ENCODE results near the gene ZNF180. TPM values are rescaled to one million over a fixed set of nuclear protein-coding genes. Genes with fewer than 3 reads are reported as not detected.
"Not testable (repeated sequence)": the region's sequence is repeated elsewhere in the genome, so short reads cannot be mapped to it uniquely, and the experiment has no call there.

ZNF180 gene
- polyA plus RNA-seq, 6 donors from 2014 or later: 3.0 to 16.5 (median 11.9) TPM

GRCh38 chr19:44462600-44463286, 37.6 kb downstream of the ZNF180 start:
- H3K27me3 Mint-ChIP-seq; H3K4me1 Mint-ChIP-seq; H3K27ac Mint-ChIP-seq; DNase-seq; H3K4me3 Mint-ChIP-seq; ATAC-seq (ENCODE audit: low read depth in 2 of 2): not testable (repeated sequence)
- H3K9me3 Mint-ChIP-seq: peaks cover 27 to 74% (median 63%) of the 10 kb centered on the region in 7 donors
- H3K36me3 Mint-ChIP-seq: peaks cover 26 to 63% of the 10 kb centered on the region in 2 donors

DNA sequence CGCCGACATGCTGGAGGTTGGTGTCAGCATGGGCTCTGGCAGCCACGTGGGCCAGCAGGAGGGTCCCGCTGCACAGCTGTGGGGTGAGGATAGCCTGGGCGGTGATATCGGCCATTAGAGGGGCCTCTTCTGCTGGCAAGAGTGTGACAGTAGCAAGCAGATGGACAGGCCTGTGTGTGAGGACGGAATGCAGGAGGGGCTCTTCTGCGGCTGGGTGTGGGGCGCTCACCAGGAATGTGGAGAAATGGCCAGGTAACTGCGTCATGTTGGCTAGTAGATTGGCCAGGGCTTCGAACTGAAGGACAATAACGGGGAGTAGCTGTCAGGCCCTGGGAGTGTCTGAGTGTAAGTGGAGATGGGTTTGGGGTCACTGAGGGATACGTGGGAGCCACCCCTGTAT, 44.3 kb downstream of the ZNF180 start:
- H3K4me1 Mint-ChIP-seq; H3K4me3 Mint-ChIP-seq; DNase-seq; ATAC-seq (ENCODE audit: low read depth in 2 of 2); H3K27ac Mint-ChIP-seq: not testable (repeated sequence)
- Mint-ChIP-seq H3K27me3 (peaks cover 24 to 34% (median 24%) of the 10 kb centered on the region in 3 donors), H3K36me3 (peaks cover 26 to 36% of the 10 kb centered on the region in 2 donors), H3K9me3 (peaks cover 33 to 58% (median 48%) of the 10 kb centered on the region in 7 donors)

DNA sequence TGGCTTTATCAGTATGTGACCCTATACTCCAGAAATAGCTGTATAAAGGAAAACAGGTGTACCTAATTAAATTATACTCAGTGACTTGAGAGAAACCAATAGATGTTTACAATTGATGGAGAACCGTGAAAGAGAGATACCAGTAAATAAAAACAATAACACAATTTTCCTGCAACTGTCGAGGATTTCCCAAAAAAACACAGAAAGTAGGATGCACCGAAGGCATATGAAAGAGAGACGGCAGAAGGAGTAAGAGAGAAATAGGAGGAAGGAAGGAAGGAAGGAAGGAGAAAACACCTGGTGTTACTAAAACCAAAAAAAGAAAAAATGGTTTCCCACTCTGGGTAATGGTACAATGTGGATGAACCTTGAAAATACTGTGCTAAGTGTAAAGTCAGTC, 45.2 kb downstream of the ZNF180 start:
- H3K36me3 Mint-ChIP-seq: peaks cover 29 to 42% of the 10 kb centered on the region in 2 donors
- H3K27ac Mint-ChIP-seq: no peak overlapping the region
- no peak for DNase-seq
- no peaks in the 10 kb centered on the region for H3K4me1 Mint-ChIP-seq
- peaks cover 24 to 34% (median 24%) of the 10 kb centered on the region in 3 donors for H3K27me3 Mint-ChIP-seq
- no peak overlapping the region for H3K4me3 Mint-ChIP-seq
- peaks cover 33 to 64% (median 57%) of the 10 kb centered on the region in 7 donors for H3K9me3 Mint-ChIP-seq
- ATAC-seq (ENCODE audit: low read depth in 2 of 2): no peak

DNA sequence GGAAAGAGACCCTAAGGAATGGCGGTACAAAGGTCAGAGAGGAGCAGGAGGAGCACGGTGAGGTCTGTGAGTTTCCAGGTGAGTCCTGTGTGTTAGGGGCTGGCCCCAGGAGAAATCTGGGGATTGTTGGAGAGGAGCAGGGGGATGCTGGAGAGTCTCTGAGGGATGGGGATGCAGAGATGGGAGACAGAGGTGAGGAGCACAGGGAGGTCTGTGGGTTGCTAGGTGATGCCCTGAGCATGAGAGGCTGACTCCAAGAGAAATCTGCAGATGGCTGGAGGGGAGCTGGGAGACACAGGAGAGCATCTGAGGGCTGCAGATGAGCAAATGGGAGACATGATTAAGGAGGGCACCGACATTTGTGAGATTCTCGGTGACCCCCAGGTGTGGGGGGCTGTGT, 48.0 kb downstream of the ZNF180 start:
- peaks cover 24 to 34% (median 24%) of the 10 kb centered on the region in 3 donors for H3K27me3 Mint-ChIP-seq
- H3K36me3 Mint-ChIP-seq: peaks cover 32 to 45% of the 10 kb centered on the region in 2 donors
- H3K4me3 Mint-ChIP-seq: no peak overlapping the region
- peaks cover 38 to 84% (median 72%) of the 10 kb centered on the region in 7 donors for H3K9me3 Mint-ChIP-seq
- H3K4me1 Mint-ChIP-seq: peaks cover 5 to 15% (median 7%) of the 10 kb centered on the region in 3 donors
- peak overlapping the region in 1 of 6 donors; percentile 86 for H3K27ac Mint-ChIP-seq
- no peak for ATAC-seq (ENCODE audit: low read depth in 2 of 2)
- no peak for DNase-seq

GRCh38 chr19:44451687-44452086, 48.6 kb downstream of the ZNF180 start:
- Mint-ChIP-seq H3K9me3 (peaks cover 39 to 90% (median 76%) of the 10 kb centered on the region in 7 donors), H3K36me3 (peaks cover 34 to 52% of the 10 kb centered on the region in 2 donors)

DNA sequence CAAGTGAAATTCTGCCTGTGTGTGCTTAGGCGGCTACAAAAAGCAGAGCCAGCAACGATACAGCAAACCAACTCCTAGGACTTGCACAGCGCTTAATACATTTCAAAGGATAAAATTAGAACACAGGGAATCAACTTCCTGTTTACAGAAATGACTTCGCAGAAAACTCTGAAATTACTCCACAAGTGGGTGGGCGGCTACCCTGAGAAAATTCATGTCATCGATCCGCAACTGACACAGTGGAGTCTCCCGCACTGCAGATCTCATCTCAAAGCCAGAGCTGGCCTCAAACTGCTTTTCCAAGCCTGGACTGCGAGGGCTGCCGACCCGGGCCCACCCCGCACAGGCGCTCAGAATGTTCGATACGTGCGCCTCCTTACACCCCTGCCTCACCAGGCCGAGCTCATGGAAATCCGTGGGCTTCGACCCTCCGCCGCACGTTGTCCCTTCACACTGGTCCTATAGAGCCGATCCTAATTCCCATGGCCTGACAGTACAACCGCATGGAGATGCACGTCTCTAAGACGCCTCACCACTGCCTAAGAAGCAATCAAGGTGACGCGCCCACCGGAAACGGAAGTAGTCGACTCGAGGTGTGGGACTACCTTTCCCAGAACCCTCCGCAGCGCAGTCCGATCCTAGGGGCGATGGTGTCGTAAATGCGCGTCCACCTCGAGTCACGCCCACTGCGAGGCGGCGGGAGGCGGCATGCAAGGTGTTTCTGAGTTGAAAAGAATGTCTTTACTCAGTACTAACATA, 52.2 kb downstream of the ZNF180 start, which contains the start of gene ZNF229:
Gene ZNF229 (minus strand): TSS at position 557 of the 759 bp plus-strand sequence. CDS start 5,625 bp downstream, outside the sequence.
- H3K27ac Mint-ChIP-seq: peak within 1 kb of the TSS in 5 of 6 donors; percentile 28 to 88 (median 86)
- H3K36me3 Mint-ChIP-seq: peaks cover 55 to 80% of the 10 kb centered on the region in 2 donors
- DNase-seq: peak; percentile 79
- peaks cover 5 to 18% (median 7%) of the 10 kb centered on the region in 3 donors for H3K4me1 Mint-ChIP-seq
- H3K27me3 Mint-ChIP-seq: peaks cover 8 to 21% (median 20%) of the 10 kb centered on the region in 3 donors
- ATAC-seq (ENCODE audit: low read depth in 2 of 2): peak; percentile 100
- peak within 1 kb of the TSS; percentile 86 to 99 (median 96) for H3K4me3 Mint-ChIP-seq
- peaks cover 48 to 96% (median 76%) of the 10 kb centered on the region in 7 donors for H3K9me3 Mint-ChIP-seq

More at GRCh38 chr19:44451687-44452086, 48.6 kb downstream of the ZNF180 start:
- no peak for DNase-seq
- ATAC-seq (ENCODE audit: low read depth in 2 of 2): no peak
- peak overlapping the region in 2 of 6 donors; percentile 39 to 88 for H3K27ac Mint-ChIP-seq
- H3K4me3 Mint-ChIP-seq: no peak overlapping the region
- peaks cover 5 to 16% (median 7%) of the 10 kb centered on the region in 3 donors for H3K4me1 Mint-ChIP-seq
- H3K27me3 Mint-ChIP-seq: peaks cover 24 to 34% (median 24%) of the 10 kb centered on the region in 3 donors

- DNase-seq (no peak), ATAC-seq (ENCODE audit: low read depth in 2 of 2) (no peak)
- peaks cover 31 to 81% (median 61%) of the 10 kb centered on the region in 7 donors for H3K9me3 Mint-ChIP-seq
- H3K36me3 Mint-ChIP-seq: peaks cover 66 to 67% of the 10 kb centered on the region in 2 donors
- no peaks in the 10 kb centered on the region for H3K27me3 Mint-ChIP-seq
- H3K4me1 Mint-ChIP-seq: no peaks in the 10 kb centered on the region
- H3K4me3 Mint-ChIP-seq: no peak overlapping the region
- no peak overlapping the region for H3K27ac Mint-ChIP-seq
Observed at GRCh38 chr19:44438441-44438840, 61.9 kb downstream of the ZNF180 start.

- H3K9me3 Mint-ChIP-seq: peaks cover 22 to 85% (median 75%) of the 10 kb centered on the region in 7 donors
- H3K4me1 Mint-ChIP-seq: no peaks in the 10 kb centered on the region
- no peak overlapping the region for H3K4me3 Mint-ChIP-seq
- no peaks in the 10 kb centered on the region for H3K27me3 Mint-ChIP-seq
- peak overlapping the region in 1 of 6 donors; percentile 18 for H3K27ac Mint-ChIP-seq
- ATAC-seq (ENCODE audit: low read depth in 2 of 2) (no peak), DNase-seq (no peak)
- peaks cover 67 to 68% of the 10 kb centered on the region in 2 donors for H3K36me3 Mint-ChIP-seq
Observed at GRCh38 chr19:44435441-44435840, 64.9 kb downstream of the ZNF180 start.

DNA sequence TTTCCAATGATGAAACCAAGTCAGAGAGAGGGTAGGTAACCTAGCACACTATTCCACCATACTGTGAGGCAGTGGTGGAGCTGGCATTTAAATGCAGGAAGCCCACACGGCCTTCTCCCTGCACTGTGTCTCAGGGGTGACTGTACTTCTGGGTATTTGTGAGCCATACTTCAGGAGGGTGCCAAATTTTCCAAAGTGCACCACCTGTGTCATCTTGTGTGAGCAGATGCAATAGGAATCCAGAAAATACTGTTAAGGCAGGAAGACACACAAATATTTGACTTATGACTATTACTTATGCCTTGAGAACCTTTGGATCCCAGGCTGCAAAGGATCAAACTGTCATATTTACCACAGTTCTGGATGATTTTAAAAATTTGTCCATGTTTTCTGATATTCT, 69.4 kb downstream of the ZNF180 start:
- Mint-ChIP-seq H3K27ac (no peak overlapping the region), H3K4me1 (no peaks in the 10 kb centered on the region), H3K9me3 (peaks cover 26 to 96% (median 89%) of the 10 kb centered on the region in 7 donors), H3K27me3 (no peaks in the 10 kb centered on the region), H3K4me3 (no peak overlapping the region), H3K36me3 (peaks cover 77 to 83% of the 10 kb centered on the region in 2 donors)
- DNase-seq (no peak), ATAC-seq (ENCODE audit: low read depth in 2 of 2) (no peak)

Other genes with a start within 250 kb of the ZNF180 start
- 1 to 10 TPM in 4 of 6 donors, under 1 TPM in 1, not detected in 1; 0.92 to 2.9 (median 2.7) TPM for gene ZNF233, start 240.6 kb downstream of the ZNF180 start, polyA plus RNA-seq (ENCODE audit: low read depth in 6 of 6)
- 1 to 10 TPM in 5 of 6 donors, not detected in 1; 2.5 to 7.3 (median 4.3) TPM for gene ZNF235, start 195.5 kb downstream of the ZNF180 start, polyA plus RNA-seq (ENCODE audit: low read depth in 6 of 6)
- gene ZNF112, start 143.8 kb downstream of the ZNF180 start, polyA plus RNA-seq (ENCODE audit: low read depth in 6 of 6): 1 to 10 TPM in 1 of 6 donors, under 1 TPM in 4, not detected in 1; 0.12 to 1.0 (median 0.36) TPM
- 10 to 100 TPM in 2 of 6 donors, 1 to 10 TPM in 4; 5.3 to 10.7 (median 8.2) TPM for gene ZNF285, start 98.9 kb downstream of the ZNF180 start, polyA plus RNA-seq (ENCODE audit: low read depth in 6 of 6)
- 1 to 10 TPM; 1.5 to 6.7 (median 2.3) TPM for gene ZNF229, start 52.0 kb downstream of the ZNF180 start, polyA plus RNA-seq (ENCODE audit: low read depth in 6 of 6)
- not detected for gene CEACAM20, start 29.2 kb upstream of the ZNF180 start, polyA plus RNA-seq (ENCODE audit: low read depth in 6 of 6)
- gene IGSF23, start 113.0 kb upstream of the ZNF180 start, polyA plus RNA-seq (ENCODE audit: low read depth in 6 of 6): not detected
- gene PVR, start 143.4 kb upstream of the ZNF180 start, polyA plus RNA-seq (ENCODE audit: low read depth in 6 of 6): not detected
- gene CEACAM19, start 171.0 kb upstream of the ZNF180 start, polyA plus RNA-seq (ENCODE audit: low read depth in 6 of 6): not detected
- gene CEACAM16, start 198.6 kb upstream of the ZNF180 start, polyA plus RNA-seq (ENCODE audit: low read depth in 6 of 6): not detected
- gene BCL3, start 248.2 kb upstream of the ZNF180 start, polyA plus RNA-seq (ENCODE audit: low read depth in 6 of 6): 10 to 100 TPM in 5 of 6 donors, 1 to 10 TPM in 1; 8.2 to 17.4 (median 14.1) TPM